Prostate gland (tissue), 2 donors: ENCODE results near the gene CC2D2B. TPM values are rescaled to one million over a fixed set of nuclear protein-coding genes. Genes with fewer than 3 reads are reported as not detected.
"Not testable (repeated sequence)": the region's sequence is repeated elsewhere in the genome, so short reads cannot be mapped to it uniquely, and the experiment has no call there.

Experiments used
- DNase-seq: peaks from one replicate; pipeline ENCODE4 v3.0.0-alpha.2; 2019; ENCODE audit warnings: low spot score
- H3K27ac ChIP-seq, 2 donors: fragments of 200-600 bp; sonication (generic); 2 replicates each; pipeline ENCODE4 v1.5.1; 2017 to 2019
- H3K27me3 ChIP-seq: fragments of 200-600 bp; sonication (generic); replicated peaks from 2 replicates; pipeline ENCODE4 v1.5.1; 2019; ENCODE audit not compliant: insufficient read depth
- H3K36me3 ChIP-seq, 2 donors: fragments of 200-600 bp; sonication (generic); 1 replicate in 1 of 2; 2 replicates in 1 of 2; pipeline versions ENCODE4 v1.5.1 to v1.8.1; 2017 to 2019
- H3K4me1 ChIP-seq: fragments of 200-600 bp; sonication (generic); replicated peaks from 2 replicates; pipeline ENCODE4 v1.5.1; 2019
- H3K4me3 ChIP-seq, 2 donors: fragments of 200-600 bp; sonication (generic); 2 replicates each; pipeline ENCODE4 v1.5.1; 2017 to 2019
- H3K9me3 ChIP-seq: fragments of 200-600 bp; sonication (generic); 2 replicates; pipeline ENCODE4 v1.5.1; 2017
- POLR2A ChIP-seq: fragments of 450-650 bp; IDR thresholded peaks from one replicate; pipeline ENCODE4 v1.6.1; 2016; ENCODE audit warnings: antibody characterized with exemption, mild to moderate bottlenecking
- POLR2AphosphoS5 ChIP-seq: sonication (generic); formaldehyde crosslinking; IDR thresholded peaks from one replicate; pipeline ENCODE4 v1.6.1; 2017; ENCODE audit warnings: antibody characterized with exemption
- WGBS: methylation state at CpG from one replicate; pipeline ENCODE4 v1.1.5; 2018; 5-methylcytosine and 5-hydroxymethylcytosine counted together
- intact Hi-C: fragments of 100-400 bp; cut with DNase I; formaldehyde crosslinking; loops from one replicate; pipeline ENCODE4 v1.14.2; 2022
- total RNA-seq, 2 donors: library from RNA; depleted of rRNA; stranded (reverse); fragments of >200 nt; gene quantifications; one replicate each; pipeline ENCODE4 v1.1.0, GENCODE V29; 2016
- TF ChIP-seq, protein P1 (sequence below), 4 experiments: fragments of 200-600 bp in 2 of 4; fragments of 450-650 bp in 2 of 4; sonication (generic) in 2 of 4; IDR thresholded peaks; 1 replicate in 3 of 4; 2 replicates in 1 of 4; pipeline ENCODE4 v1.5.1; 2016 to 2019; ENCODE audit warnings: antibody characterized with exemption in 4 of 4, mild to moderate bottlenecking in 2 of 4, moderate library complexity in 2 of 4

The CC2D2B gene
- total RNA-seq, 2 donors from 2014 or later, result 2.6 to 4.9 TPM

DNA sequence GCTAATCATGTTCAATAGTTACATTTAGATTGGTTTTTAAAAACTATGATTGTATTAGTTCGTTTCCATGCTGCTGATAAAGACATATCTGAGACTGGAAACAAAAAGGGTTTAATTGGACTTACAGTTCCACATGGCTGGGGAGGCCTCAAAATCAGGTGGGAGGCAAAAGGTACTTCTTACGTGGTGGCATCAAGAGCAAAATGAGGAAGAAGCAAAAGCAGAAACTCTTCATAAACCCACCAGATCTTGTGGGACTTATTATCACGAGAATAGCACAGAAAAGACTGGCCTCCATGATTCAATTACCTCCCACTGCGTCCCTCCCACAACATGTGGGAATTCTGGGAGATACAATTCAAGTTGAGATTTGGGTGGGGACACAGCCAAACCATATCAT lies 34.1 kb upstream of the CC2D2B start:
- Histone ChIP-seq H3K4me3 (no peak overlapping the region), H3K27me3 (no peaks in the 10 kb centered on the region), H3K36me3 (no peaks in the 10 kb centered on the region), H3K4me1 (no peaks in the 10 kb centered on the region), H3K27ac (no peak overlapping the region), H3K9me3 (no peaks in the 10 kb centered on the region)
- TF ChIP-seq, protein P1, sequence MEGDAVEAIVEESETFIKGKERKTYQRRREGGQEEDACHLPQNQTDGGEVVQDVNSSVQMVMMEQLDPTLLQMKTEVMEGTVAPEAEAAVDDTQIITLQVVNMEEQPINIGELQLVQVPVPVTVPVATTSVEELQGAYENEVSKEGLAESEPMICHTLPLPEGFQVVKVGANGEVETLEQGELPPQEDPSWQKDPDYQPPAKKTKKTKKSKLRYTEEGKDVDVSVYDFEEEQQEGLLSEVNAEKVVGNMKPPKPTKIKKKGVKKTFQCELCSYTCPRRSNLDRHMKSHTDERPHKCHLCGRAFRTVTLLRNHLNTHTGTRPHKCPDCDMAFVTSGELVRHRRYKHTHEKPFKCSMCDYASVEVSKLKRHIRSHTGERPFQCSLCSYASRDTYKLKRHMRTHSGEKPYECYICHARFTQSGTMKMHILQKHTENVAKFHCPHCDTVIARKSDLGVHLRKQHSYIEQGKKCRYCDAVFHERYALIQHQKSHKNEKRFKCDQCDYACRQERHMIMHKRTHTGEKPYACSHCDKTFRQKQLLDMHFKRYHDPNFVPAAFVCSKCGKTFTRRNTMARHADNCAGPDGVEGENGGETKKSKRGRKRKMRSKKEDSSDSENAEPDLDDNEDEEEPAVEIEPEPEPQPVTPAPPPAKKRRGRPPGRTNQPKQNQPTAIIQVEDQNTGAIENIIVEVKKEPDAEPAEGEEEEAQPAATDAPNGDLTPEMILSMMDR (IDR thresholded peaks at IDR 0.05), result no peak
- TF ChIP-seq POLR2AphosphoS5 (no peak), POLR2A (no peak)
- intact Hi-C loops, result no loop called here
- DNase-seq, result no peak
- WGBS, result 94% methylated on average over 4 of the region's 4 CpGs

DNA sequence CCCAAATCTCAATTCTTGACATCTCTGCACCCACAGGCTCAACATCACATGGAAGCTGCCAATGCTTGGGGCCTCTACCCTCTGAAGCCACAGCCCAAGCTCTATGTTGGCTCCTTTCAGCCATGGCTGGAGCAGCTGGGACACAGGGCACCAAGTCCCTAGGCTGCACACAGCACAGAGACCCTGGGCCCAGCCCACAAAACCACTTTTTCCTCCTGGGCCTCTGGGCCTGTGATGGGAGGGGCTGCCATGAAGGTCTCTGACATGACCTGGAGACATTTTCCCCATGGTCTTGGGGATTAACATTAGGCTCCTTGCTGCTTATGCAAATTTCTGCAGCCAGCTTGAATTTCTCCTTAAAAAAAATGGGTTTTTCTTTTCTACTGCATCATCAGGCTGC lies 33.0 kb upstream of the CC2D2B start:
- H3K4me1 ChIP-seq, intact Hi-C loops, H3K27ac ChIP-seq, H3K4me3 ChIP-seq, H3K27me3 ChIP-seq, H3K9me3 ChIP-seq, H3K36me3 ChIP-seq, DNase-seq: not testable (repeated sequence)

DNA sequence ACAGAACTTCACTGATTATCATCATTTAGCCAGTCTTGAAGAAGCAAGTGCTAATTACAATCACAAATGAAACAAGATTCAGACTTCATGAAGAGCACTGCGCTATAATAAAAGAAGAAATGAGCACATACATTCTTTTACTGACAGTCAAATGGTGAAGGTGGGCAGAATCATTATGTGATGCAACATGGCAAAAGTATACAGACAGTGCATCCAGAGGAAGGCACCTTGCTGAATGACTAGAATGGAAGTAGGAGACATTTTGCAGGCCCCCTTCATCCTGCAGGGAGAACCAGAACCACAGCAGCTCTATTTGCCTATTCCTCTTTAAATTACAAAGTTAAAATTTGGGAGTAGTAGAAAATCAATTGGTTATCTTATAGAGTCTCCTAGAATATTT lies 31.0 kb upstream of the CC2D2B start:
- H3K36me3 ChIP-seq, result no peaks in the 10 kb centered on the region
- TF ChIP-seq, protein P1 (IDR thresholded peaks at IDR 0.05), result no peak
- TF ChIP-seq POLR2A (no peak), POLR2AphosphoS5 (no peak)
- H3K4me1 ChIP-seq, result no peaks in the 10 kb centered on the region
- no peaks in the 10 kb centered on the region for H3K9me3 ChIP-seq
- no peak overlapping the region for H3K4me3 ChIP-seq
- intact Hi-C loops, result no loop called here
- no peaks in the 10 kb centered on the region for H3K27me3 ChIP-seq
- no peak for DNase-seq
- no peak overlapping the region for H3K27ac ChIP-seq
- WGBS, result 91% methylated on average over 1 of the region's 1 CpG

DNA sequence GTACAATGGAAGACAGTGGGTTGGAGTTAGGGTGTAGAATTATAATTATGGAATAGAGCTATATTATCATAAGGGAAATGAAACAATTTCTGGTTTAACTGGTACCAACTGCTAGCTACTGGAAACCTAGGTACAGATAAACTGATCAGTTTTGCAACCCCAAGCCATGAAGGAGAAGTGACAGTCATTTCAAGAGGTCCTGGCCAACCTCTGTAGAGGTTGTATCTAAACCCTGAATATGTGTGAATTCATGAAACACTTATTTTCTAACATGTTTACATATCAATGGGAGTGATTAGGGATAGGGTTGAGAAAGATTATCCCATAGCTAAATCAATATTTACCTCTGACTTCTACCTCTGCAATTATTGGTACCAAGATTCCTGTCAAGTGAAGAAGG lies 29.9 kb upstream of the CC2D2B start:
- H3K9me3 ChIP-seq, result no peaks in the 10 kb centered on the region
- H3K36me3 ChIP-seq, result no peaks in the 10 kb centered on the region
- no peak overlapping the region for H3K27ac ChIP-seq
- no peak for DNase-seq
- no peak overlapping the region for H3K4me3 ChIP-seq
- intact Hi-C loops, result no loop called here
- no peaks in the 10 kb centered on the region for H3K27me3 ChIP-seq
- no peaks in the 10 kb centered on the region for H3K4me1 ChIP-seq
- TF ChIP-seq, protein P1 (IDR thresholded peaks at IDR 0.05), result no peak
- TF ChIP-seq POLR2AphosphoS5 (no peak), POLR2A (no peak)

DNA sequence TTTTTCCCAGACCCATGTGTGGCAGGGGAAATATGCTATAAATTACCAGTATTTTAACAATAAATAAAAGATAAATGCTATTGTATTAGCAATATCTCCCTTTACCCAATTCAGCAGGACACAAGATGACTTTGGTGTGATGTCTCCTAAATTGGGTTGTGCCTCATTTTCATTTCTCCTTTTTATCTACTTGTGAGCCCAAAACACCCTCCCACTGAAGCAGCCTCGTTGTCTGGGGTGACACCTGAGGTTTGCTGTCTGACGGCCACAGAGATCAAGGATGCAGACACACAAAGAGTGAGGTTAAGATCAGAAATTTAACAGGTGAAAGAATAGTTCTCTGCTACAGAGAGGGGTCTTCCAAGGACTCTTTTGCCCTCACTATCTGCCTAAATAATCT lies 27.1 kb upstream of the CC2D2B start:
- Histone ChIP-seq H3K4me1 (no peaks in the 10 kb centered on the region), H3K27ac (no peak overlapping the region), H3K9me3 (no peaks in the 10 kb centered on the region), H3K36me3 (no peaks in the 10 kb centered on the region), H3K4me3 (no peak overlapping the region), H3K27me3 (no peaks in the 10 kb centered on the region)
- intact Hi-C loops, result no loop called here
- TF ChIP-seq POLR2A, result no peak
- TF ChIP-seq, protein P1 (IDR thresholded peaks at IDR 0.05), result no peak
- TF ChIP-seq POLR2AphosphoS5, result no peak
- WGBS, result 65% methylated on average over 2 of the region's 2 CpGs
- no peak for DNase-seq

DNA sequence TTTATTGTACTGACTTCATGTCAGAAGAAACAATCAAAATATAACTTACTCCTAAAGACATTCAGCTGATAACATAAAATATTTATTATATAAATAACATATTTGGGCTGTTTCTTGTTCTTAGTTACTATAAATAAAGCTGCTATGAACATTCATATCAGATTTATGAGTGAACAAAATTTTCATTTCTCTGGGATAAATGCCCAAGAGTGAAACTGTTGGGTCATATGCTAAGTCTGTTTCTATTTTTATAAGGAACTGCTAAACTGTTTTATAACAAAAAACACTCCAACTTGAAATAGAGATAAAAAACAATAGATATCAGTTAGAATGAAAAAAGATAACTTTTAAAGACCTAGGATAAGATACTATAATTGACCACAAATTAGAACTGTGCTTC lies 26.5 kb upstream of the CC2D2B start:
- no peak overlapping the region for H3K27ac ChIP-seq
- no peak overlapping the region for H3K4me3 ChIP-seq
- H3K4me1 ChIP-seq, result no peaks in the 10 kb centered on the region
- no peak for TF ChIP-seq POLR2AphosphoS5
- no peak for TF ChIP-seq POLR2A
- TF ChIP-seq, protein P1 (IDR thresholded peaks at IDR 0.05), result no peak
- no peaks in the 10 kb centered on the region for H3K27me3 ChIP-seq
- no peak for DNase-seq
- intact Hi-C loops, result no loop called here
- no peaks in the 10 kb centered on the region for H3K9me3 ChIP-seq
- no peaks in the 10 kb centered on the region for H3K36me3 ChIP-seq
